Lower leg skin (tissue), 3 donors: ENCODE results near the gene TRAPPC14.

Source experiments
- POLR2A ChIP-seq, 2 donors: fragments of 450-650 bp; IDR thresholded peaks; one replicate each; pipeline ENCODE4 v1.6.1; 2016 to 2017; ENCODE audit warnings: antibody characterized with exemption in 2 of 2, mild to moderate bottlenecking in 1 of 2, moderate library complexity in 1 of 2
- TF ChIP-seq, protein P1 (sequence below), 3 donors: fragments of 450-650 bp; IDR thresholded peaks; one replicate each; pipeline ENCODE4 v1.5.1; 2016; ENCODE audit warnings: antibody characterized with exemption in 3 of 3, mild to moderate bottlenecking in 3 of 3, moderate library complexity in 2 of 3

DNA sequence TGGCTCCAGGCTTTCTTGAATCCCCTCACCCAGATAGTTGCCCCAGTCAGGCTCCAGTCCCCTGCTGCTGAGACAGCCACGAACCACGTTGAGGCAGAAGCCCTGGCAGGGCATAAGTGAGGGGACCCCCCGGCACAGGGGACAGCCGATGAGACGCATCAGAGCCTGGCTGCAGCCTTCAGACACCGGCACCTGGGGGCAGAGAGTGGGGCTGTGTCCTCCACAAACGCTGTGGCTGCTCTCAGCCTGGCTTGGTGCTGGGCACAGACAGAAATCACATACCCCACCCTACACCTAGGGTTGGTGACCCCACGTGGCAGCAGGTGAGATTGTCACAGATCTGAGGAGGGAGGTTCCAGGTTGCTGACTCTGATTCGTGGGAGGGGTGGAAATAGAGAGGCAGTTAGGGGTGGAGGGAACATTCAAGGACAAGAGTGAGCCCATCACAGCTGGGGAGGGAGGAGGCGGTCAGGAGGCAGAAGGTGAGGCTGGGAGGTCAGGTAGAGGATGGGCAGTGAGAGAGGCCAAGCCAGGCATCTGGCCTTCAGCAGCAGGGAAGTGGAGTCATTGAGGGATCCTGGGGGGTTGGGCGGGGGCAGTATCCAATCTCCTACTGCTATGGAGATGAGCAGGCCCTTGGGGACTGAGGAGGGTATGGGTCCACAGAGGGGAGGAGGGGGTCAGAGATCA is 15.4 kb upstream of the TRAPPC14 start:
- TF ChIP-seq, protein P1, sequence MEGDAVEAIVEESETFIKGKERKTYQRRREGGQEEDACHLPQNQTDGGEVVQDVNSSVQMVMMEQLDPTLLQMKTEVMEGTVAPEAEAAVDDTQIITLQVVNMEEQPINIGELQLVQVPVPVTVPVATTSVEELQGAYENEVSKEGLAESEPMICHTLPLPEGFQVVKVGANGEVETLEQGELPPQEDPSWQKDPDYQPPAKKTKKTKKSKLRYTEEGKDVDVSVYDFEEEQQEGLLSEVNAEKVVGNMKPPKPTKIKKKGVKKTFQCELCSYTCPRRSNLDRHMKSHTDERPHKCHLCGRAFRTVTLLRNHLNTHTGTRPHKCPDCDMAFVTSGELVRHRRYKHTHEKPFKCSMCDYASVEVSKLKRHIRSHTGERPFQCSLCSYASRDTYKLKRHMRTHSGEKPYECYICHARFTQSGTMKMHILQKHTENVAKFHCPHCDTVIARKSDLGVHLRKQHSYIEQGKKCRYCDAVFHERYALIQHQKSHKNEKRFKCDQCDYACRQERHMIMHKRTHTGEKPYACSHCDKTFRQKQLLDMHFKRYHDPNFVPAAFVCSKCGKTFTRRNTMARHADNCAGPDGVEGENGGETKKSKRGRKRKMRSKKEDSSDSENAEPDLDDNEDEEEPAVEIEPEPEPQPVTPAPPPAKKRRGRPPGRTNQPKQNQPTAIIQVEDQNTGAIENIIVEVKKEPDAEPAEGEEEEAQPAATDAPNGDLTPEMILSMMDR (IDR thresholded peaks at IDR 0.05) = no peak
- TF ChIP-seq POLR2A (IDR thresholded peaks at IDR 0.05) = no peak
